Upper lobe of left lung (tissue), 4 donors: ENCODE measurements around the gene STARD9.

Experiments used
- EP300 ChIP-seq, 4 donors: sonication (generic); formaldehyde crosslinking; IDR thresholded peaks; one replicate each; pipeline ENCODE4 v1.5.1; 2017; ENCODE audit warnings: antibody characterized with exemption in 4 of 4, control low read depth in 2 of 4
- POLR2A ChIP-seq, 4 donors: fragments of 450-650 bp; IDR thresholded peaks; one replicate each; pipeline ENCODE4 v1.5.1; 2016 to 2017; ENCODE audit warnings: antibody characterized with exemption in 4 of 4, mild to moderate bottlenecking in 2 of 4
- POLR2AphosphoS5 ChIP-seq, 2 donors: sonication (generic); formaldehyde crosslinking; IDR thresholded peaks; one replicate each; pipeline ENCODE4 v1.5.1; 2017; ENCODE audit warnings: antibody characterized with exemption in 2 of 2
- TF ChIP-seq, protein P1 (sequence below), 6 experiments: fragments of 450-650 bp in 4 of 6; fragments of 200-600 bp in 2 of 6; sonication (generic) in 2 of 6; IDR thresholded peaks; one replicate each; pipeline ENCODE4 v1.5.1; 2016 to 2019; ENCODE audit warnings: antibody characterized with exemption in 6 of 6

DNA sequence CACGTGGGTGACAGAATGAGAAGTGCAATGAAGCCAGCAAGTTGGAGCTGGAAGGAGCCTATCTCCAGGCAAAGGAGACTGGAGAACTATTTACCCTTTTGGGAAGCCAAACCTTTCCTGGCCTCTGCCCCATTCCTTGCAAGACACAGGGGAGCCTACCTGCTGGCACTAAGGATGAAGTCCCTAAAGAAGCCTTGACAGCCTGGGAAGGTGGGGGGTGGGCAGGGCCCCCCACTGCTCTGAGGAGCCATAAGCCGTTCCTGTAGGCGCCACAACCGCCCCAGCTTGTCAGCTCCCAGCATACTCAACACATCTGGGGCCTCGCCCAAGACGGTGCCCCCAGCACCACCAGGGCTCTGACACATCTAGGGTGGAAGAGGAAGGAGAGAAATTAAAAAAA lies 156.1 kb downstream of the STARD9 start:
- no peak for TF ChIP-seq POLR2A (IDR thresholded peaks at IDR 0.05)
- TF ChIP-seq, protein P1, sequence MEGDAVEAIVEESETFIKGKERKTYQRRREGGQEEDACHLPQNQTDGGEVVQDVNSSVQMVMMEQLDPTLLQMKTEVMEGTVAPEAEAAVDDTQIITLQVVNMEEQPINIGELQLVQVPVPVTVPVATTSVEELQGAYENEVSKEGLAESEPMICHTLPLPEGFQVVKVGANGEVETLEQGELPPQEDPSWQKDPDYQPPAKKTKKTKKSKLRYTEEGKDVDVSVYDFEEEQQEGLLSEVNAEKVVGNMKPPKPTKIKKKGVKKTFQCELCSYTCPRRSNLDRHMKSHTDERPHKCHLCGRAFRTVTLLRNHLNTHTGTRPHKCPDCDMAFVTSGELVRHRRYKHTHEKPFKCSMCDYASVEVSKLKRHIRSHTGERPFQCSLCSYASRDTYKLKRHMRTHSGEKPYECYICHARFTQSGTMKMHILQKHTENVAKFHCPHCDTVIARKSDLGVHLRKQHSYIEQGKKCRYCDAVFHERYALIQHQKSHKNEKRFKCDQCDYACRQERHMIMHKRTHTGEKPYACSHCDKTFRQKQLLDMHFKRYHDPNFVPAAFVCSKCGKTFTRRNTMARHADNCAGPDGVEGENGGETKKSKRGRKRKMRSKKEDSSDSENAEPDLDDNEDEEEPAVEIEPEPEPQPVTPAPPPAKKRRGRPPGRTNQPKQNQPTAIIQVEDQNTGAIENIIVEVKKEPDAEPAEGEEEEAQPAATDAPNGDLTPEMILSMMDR (IDR thresholded peaks at IDR 0.05), result no peak
- TF ChIP-seq EP300 (IDR thresholded peaks at IDR 0.05), result no peak
- TF ChIP-seq POLR2AphosphoS5 (IDR thresholded peaks at IDR 0.05), result no peak
